ENCODE results near the gene TEKT3. TPM values are rescaled to one million over a fixed set of nuclear protein-coding genes. Genes with fewer than 3 reads are reported as not detected.
A peak's percentile ranks its signal among the peaks of the same experiment; 100 is the strongest.

Gene TEKT3
- total RNA-seq, 6 donors from 2014 or later: 0.64 to 4.1 (median 1.8) TPM; not detected in 1

GRCh38 chr17:15346066-15346595, 4.7 kb upstream of the TEKT3 start:
- 60 to 73% methylated on average over 11 to 13 of the region's 13 CpGs for WGBS, 2 donors
- ATAC-seq (ENCODE audit: low FRiP score in 2 of 2) (no peak), DNase-seq (no peak)
- Histone ChIP-seq H3K27me3 (peaks cover 0 to 13% (median 1%) of the 10 kb centered on the region in 4 donors), H3K4me1 (peaks cover 3 to 14% (median 9%) of the 10 kb centered on the region in 4 donors), H3K27ac (no peak overlapping the region), H3K36me3 (no peaks in the 10 kb centered on the region), H3K9me3 (no peaks in the 10 kb centered on the region), H3K4me3 (no peak overlapping the region)
- TF ChIP-seq POLR2AphosphoS5 (IDR thresholded peaks at IDR 0.05) (no peak), POLR2A (IDR thresholded peaks at IDR 0.05) (no peak), EP300 (IDR thresholded peaks at IDR 0.05) (no peak), CTCF (IDR thresholded peaks at IDR 0.05) (no peak)

DNA sequence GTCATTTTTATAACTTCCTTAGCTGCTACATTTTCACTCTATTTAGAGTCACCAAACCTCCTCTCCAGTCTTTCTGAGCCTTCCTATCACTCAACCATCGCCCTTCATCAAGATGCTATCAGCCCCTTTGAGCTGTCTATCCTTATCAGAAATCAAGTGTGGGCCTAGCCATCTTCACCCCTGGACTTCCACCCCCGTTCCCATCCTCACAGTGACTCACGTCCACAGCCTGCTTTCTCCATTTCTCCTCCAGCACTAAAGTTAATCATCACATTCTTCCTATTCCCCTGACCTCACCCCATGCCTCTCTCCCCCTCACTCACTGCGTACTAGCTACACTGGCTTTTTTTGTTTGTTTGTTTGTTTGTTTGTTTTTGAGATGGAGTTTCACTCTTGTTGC, 2.4 kb upstream of the TEKT3 start:
- Histone ChIP-seq H3K27ac (no peak overlapping the region), H3K27me3 (peaks cover 0 to 16% (median 1%) of the 10 kb centered on the region in 4 donors), H3K4me3 (no peak overlapping the region), H3K36me3 (no peaks in the 10 kb centered on the region), H3K4me1 (peaks cover 3 to 17% (median 11%) of the 10 kb centered on the region in 4 donors), H3K9me3 (no peaks in the 10 kb centered on the region)
- 66 to 73% methylated on average over 4 of the region's 4 CpGs for WGBS, 2 donors
- TF ChIP-seq CTCF (IDR thresholded peaks at IDR 0.05): no peak
- no peak for TF ChIP-seq EP300 (IDR thresholded peaks at IDR 0.05)
- no peak for TF ChIP-seq POLR2AphosphoS5 (IDR thresholded peaks at IDR 0.05)
- no peak for TF ChIP-seq POLR2A (IDR thresholded peaks at IDR 0.05)
- ATAC-seq (ENCODE audit: low FRiP score in 2 of 2): no peak
- DNase-seq: no peak

DNA sequence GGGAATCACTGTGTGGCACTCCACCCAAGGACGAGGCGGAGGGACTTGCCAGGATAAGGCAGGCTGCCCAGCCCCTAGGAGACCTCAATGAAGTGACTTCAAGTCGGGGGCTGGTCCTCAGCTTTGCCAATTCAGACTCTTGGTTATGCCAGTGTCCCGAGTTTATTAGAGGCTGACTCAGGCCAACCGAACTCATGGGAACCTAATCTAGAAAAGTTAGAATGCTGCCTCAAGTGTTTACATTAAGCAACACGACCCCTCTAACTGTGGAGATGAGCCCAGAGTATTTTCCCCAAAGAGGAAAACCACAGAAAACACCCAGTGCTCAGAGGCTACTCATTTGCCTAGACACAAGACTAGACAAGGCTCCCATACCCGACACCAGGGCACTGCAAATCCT, 1.1 kb upstream of the TEKT3 start:
- no peaks in the 10 kb centered on the region for H3K36me3 ChIP-seq
- TF ChIP-seq EP300 (IDR thresholded peaks at IDR 0.05): no peak
- no peak for TF ChIP-seq POLR2AphosphoS5 (IDR thresholded peaks at IDR 0.05)
- TF ChIP-seq CTCF (IDR thresholded peaks at IDR 0.05): no peak
- peaks cover 0 to 16% (median 1%) of the 10 kb centered on the region in 4 donors for H3K27me3 ChIP-seq
- peaks cover 0 to 12% (median 8%) of the 10 kb centered on the region in 4 donors for H3K4me1 ChIP-seq
- 66 to 70% methylated on average over 7 of the region's 7 CpGs for WGBS, 2 donors
- no peaks in the 10 kb centered on the region for H3K9me3 ChIP-seq
- ATAC-seq (ENCODE audit: low FRiP score in 2 of 2) (no peak), DNase-seq (no peak)
- no peak overlapping the region for H3K4me3 ChIP-seq
- H3K27ac ChIP-seq: no peak overlapping the region

GRCh38 chr17:15341966-15342365, 569 bp upstream of the TEKT3 start:
- no peaks in the 10 kb centered on the region for H3K9me3 ChIP-seq
- H3K4me1 ChIP-seq: peaks cover 0 to 12% (median 8%) of the 10 kb centered on the region in 4 donors
- 84% methylated on average over 3 of the region's 3 CpGs for WGBS, 2 donors
- ATAC-seq (ENCODE audit: low FRiP score in 2 of 2) (no peak), DNase-seq (no peak)
- no peak overlapping the region for H3K27ac ChIP-seq
- no peak for TF ChIP-seq EP300 (IDR thresholded peaks at IDR 0.05)
- no peak for TF ChIP-seq POLR2AphosphoS5 (IDR thresholded peaks at IDR 0.05)
- no peak for TF ChIP-seq POLR2A (IDR thresholded peaks at IDR 0.05)
- TF ChIP-seq CTCF (IDR thresholded peaks at IDR 0.05): no peak
- no peaks in the 10 kb centered on the region for H3K36me3 ChIP-seq
- peaks cover 0 to 16% (median 1%) of the 10 kb centered on the region in 4 donors for H3K27me3 ChIP-seq
- H3K4me3 ChIP-seq: peak overlapping the region in 3 of 4 donors; percentile 41 to 56 (median 49)

DNA sequence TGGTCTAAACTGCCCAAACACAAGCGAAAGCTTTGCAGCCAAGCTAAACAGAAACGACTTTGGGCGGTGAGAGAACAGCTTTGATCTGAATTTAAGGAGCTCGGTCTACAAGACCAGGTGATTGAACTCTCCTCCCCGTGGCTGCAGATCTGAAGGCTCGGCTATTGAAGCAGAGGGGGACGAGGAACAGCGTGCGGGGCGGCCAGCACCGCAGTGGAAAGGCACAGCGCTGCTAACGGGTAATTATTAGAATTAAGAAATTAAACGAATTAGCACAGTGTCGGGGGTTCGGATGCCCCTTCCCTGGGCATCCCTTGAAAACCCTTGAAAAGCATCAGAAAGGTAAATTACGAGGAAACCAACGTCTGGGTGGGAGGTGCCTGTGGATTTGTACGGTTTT, 431 bp downstream of the TEKT3 start:
- Histone ChIP-seq H3K9me3 (no peaks in the 10 kb centered on the region), H3K27me3 (peaks cover 0 to 16% (median 1%) of the 10 kb centered on the region in 4 donors), H3K36me3 (no peaks in the 10 kb centered on the region), H3K27ac (no peak overlapping the region), H3K4me3 (peak overlapping the region; percentile 18 to 56 (median 45)), H3K4me1 (peaks cover 0 to 12% (median 8%) of the 10 kb centered on the region in 4 donors)
- DNase-seq (peak in 1 of 2 donors; percentile 59), ATAC-seq (ENCODE audit: low FRiP score in 2 of 2) (peak in 1 of 2 donors; percentile 33)
- WGBS, 2 donors: 6 to 7% methylated on average over 19 of the region's 19 CpGs
- TF ChIP-seq CTCF (IDR thresholded peaks at IDR 0.05) (no peak), POLR2A (IDR thresholded peaks at IDR 0.05) (no peak), EP300 (IDR thresholded peaks at IDR 0.05) (no peak), POLR2AphosphoS5 (IDR thresholded peaks at IDR 0.05) (no peak)
